BE2C (cell line): ENCODE data around the gene CDCA5.

ENCODE experiments used
- DNase-seq: peaks from one replicate; pipeline ENCODE4 v3.0.0-alpha.2; 2020
- H3K27me3 ChIP-seq: fragments of 250-450 bp; sonication (Bioruptor Pico); 2 replicates; pipeline ENCODE4 v1.5.1; 2020; ENCODE audit warnings: mild to moderate bottlenecking
- H3K36me3 ChIP-seq: fragments of 250-450 bp; sonication (Bioruptor Pico); 2 replicates; pipeline ENCODE4 v1.5.1; 2020; ENCODE audit warnings: mild to moderate bottlenecking
- H3K4me1 ChIP-seq: fragments of 250-450 bp; sonication (Bioruptor Pico); 2 replicates; pipeline ENCODE4 v1.5.1; 2020
- H3K4me3 ChIP-seq: 2 replicates; pipeline ENCODE4 v1.5.1; 2011; ENCODE audit warnings: low read depth, low read length
- H3K9me3 ChIP-seq: fragments of 250-450 bp; sonication (Bioruptor Pico); 2 replicates; pipeline ENCODE4 v1.5.1; 2020
- CTCF ChIP-seq: IDR thresholded peaks from 2 replicates; pipeline ENCODE4 v1.5.1; 2012; ENCODE audit warnings: mild to moderate bottlenecking, low read depth, low read length

CDCA5 gene

GRCh38 chr11:65060913-65061408 lies 22.9 kb downstream of the CDCA5 start:
- Histone ChIP-seq H3K4me1 (no peaks in the 10 kb centered on the region), H3K27me3 (no peaks in the 10 kb centered on the region), H3K36me3 (no peaks in the 10 kb centered on the region), H3K4me3 (no peak overlapping the region), H3K9me3 (no peaks in the 10 kb centered on the region)
- no peak for TF ChIP-seq CTCF
- DNase-seq = no peak

- no peak for DNase-seq
- no peak for TF ChIP-seq CTCF
- no peaks in the 10 kb centered on the region for H3K9me3 ChIP-seq
These were observed 23.6 kb downstream of the CDCA5 start for GRCh38 chr11:65059959-65060824.

GRCh38 chr11:65059523-65059922 lies 24.3 kb downstream of the CDCA5 start:
- Histone ChIP-seq H3K27me3 (no peaks in the 10 kb centered on the region), H3K9me3 (no peaks in the 10 kb centered on the region), H3K36me3 (no peaks in the 10 kb centered on the region), H3K4me3 (no peak overlapping the region), H3K4me1 (no peaks in the 10 kb centered on the region)
- DNase-seq = no peak
- no peak for TF ChIP-seq CTCF

More at GRCh38 chr11:65059959-65060824, 23.6 kb downstream of the CDCA5 start:
- H3K4me3 ChIP-seq = no peak overlapping the region
- no peaks in the 10 kb centered on the region for H3K36me3 ChIP-seq
- no peaks in the 10 kb centered on the region for H3K27me3 ChIP-seq
- no peaks in the 10 kb centered on the region for H3K4me1 ChIP-seq

GRCh38 chr11:65058419-65059054 lies 25.3 kb downstream of the CDCA5 start, which contains the start of gene NAALADL1:
NAALADL1 (minus strand) TSS chr11:65058553; CDS start chr11:65058521, 32 bp downstream.
- TF ChIP-seq CTCF = no peak
- Histone ChIP-seq H3K27me3 (no peaks in the 10 kb centered on the region), H3K4me3 (no peak within 1 kb of the TSS), H3K4me1 (no peaks in the 10 kb centered on the region), H3K9me3 (no peaks in the 10 kb centered on the region), H3K36me3 (no peaks in the 10 kb centered on the region)
- DNase-seq = no peak

GRCh38 chr11:65058012-65058411 lies 25.8 kb downstream of the CDCA5 start:
- Histone ChIP-seq H3K4me1 (no peaks in the 10 kb centered on the region), H3K4me3 (no peak overlapping the region), H3K9me3 (no peaks in the 10 kb centered on the region), H3K27me3 (no peaks in the 10 kb centered on the region), H3K36me3 (no peaks in the 10 kb centered on the region)
- no peak for DNase-seq
- TF ChIP-seq CTCF = no peak
